ENCODE data around the gene ELAPOR1.
"Not testable (repeated sequence)": the region's sequence is repeated elsewhere in the genome, so short reads cannot be mapped to it uniquely, and the experiment has no call there.

ELAPOR1 gene

DNA sequence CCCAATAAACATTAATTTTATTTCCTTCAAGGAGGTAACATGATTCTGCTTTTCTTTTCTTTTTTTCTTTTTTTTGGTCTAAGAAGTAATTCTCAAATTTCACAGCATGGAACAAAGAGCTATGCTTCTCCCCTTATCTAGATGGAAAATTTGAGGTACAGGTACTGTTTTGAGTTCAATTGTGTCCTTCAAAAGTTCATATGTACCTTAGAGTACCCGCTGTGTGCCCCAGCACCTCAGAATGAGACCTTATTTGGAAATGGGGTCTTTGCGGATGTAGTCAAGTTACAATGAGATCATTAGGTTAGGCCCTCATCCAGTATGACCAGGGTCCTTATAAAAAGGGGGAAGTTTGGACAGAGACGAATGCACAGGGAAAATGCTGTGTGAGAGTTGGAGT is 22.0 kb downstream of the ELAPOR1 start:
- H3K4me3 ChIP-seq (ENCODE audit: low read depth, low read length), result no peak overlapping the region
- TF ChIP-seq, protein P1, sequence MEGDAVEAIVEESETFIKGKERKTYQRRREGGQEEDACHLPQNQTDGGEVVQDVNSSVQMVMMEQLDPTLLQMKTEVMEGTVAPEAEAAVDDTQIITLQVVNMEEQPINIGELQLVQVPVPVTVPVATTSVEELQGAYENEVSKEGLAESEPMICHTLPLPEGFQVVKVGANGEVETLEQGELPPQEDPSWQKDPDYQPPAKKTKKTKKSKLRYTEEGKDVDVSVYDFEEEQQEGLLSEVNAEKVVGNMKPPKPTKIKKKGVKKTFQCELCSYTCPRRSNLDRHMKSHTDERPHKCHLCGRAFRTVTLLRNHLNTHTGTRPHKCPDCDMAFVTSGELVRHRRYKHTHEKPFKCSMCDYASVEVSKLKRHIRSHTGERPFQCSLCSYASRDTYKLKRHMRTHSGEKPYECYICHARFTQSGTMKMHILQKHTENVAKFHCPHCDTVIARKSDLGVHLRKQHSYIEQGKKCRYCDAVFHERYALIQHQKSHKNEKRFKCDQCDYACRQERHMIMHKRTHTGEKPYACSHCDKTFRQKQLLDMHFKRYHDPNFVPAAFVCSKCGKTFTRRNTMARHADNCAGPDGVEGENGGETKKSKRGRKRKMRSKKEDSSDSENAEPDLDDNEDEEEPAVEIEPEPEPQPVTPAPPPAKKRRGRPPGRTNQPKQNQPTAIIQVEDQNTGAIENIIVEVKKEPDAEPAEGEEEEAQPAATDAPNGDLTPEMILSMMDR (IDR thresholded peaks at IDR 0.05; ENCODE audit: borderline replicate concordance, insufficient read depth, low read depth, low read length), result no peak

DNA sequence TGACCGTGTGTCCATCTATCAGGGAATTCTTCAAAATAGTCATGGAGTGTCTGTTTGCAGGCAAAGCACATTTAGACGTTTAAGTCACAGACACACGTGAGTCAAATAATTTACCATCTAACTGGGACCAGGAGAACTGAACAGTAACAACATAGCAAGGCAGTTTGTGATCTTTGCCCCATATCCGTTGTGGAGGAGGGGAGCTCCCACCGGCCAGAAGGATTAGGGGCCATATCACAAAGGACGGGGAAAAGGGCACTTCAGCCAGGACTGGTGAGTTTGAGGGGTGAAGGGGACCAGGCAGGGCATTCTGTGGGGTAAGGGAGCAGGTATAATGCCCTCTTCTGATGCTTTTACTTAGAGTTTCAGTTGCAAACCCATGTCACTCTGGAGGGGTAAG is 22.9 kb downstream of the ELAPOR1 start:
- H3K4me3 ChIP-seq (ENCODE audit: low read depth, low read length), result no peak overlapping the region
- TF ChIP-seq, protein P1 (IDR thresholded peaks at IDR 0.05; ENCODE audit: borderline replicate concordance, insufficient read depth, low read depth, low read length), result no peak

DNA sequence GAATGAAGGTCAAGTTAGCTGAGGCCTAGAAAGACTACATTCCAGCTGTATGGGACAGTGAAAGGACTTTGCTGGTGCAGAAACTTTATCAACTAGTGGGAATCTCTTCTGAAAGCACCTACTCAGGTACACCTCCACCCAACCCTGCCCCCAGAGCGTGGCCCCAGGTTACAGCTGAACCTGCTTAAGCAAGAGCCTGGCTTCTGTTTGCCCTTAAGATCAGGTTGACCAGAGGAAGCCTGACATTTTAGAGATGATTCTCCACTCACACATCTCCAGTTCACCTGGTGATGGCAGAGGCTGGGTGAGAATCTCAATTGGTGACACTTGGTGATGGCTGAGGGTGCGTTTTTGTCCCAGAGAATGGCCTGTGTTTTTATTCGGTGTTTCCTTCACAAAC is 24.0 kb downstream of the ELAPOR1 start:
- no peak overlapping the region for H3K4me3 ChIP-seq (ENCODE audit: low read depth, low read length)
- TF ChIP-seq, protein P1 (IDR thresholded peaks at IDR 0.05; ENCODE audit: borderline replicate concordance, insufficient read depth, low read depth, low read length), result no peak

DNA sequence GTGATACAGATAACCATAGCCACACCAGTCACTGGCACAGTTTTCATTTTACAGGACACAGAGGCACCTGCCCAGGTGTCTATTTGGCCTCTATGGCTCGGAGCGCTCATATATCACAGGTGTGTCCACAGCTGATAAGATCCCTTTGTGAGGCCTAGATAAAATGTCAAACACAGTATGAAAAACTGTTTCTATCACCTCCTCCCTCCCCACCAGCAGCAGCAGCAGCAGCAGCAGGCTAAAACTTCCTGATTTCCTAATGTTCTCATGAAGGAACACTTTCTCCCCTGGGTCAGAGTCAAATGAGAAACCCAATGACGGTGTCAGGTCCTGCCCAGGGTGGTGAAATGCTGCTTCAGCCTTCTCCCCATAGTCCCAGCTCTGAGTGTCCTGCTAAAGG is 24.4 kb downstream of the ELAPOR1 start:
- TF ChIP-seq, protein P1 (IDR thresholded peaks at IDR 0.05; ENCODE audit: borderline replicate concordance, insufficient read depth, low read depth, low read length), result no peak

DNA sequence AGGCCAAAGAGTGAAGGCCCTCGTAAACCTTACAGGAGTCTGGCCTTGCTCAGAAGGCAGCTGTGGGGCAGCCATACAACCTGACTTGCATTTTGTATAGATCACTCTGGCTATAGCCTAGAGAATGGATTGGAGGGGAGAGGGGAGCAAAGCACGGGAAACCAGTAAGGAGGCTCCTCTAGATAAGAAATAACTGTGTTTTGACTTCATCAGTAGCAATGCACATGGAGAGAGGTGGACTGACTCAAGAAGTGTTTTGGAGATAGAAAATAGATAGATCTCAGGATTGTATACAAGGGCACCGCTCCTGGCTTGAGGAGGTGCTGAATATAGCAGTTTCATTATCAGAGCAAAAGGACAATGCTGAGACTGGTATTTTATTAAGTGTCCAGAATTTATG is 26.5 kb downstream of the ELAPOR1 start:
- TF ChIP-seq, protein P1 (IDR thresholded peaks at IDR 0.05; ENCODE audit: borderline replicate concordance, insufficient read depth, low read depth, low read length), result no peak
- H3K4me3 ChIP-seq (ENCODE audit: low read depth, low read length), result no peak overlapping the region

More for the DNA sequence above, 24.4 kb downstream of the ELAPOR1 start:
- no peak overlapping the region for H3K4me3 ChIP-seq (ENCODE audit: low read depth, low read length)

DNA sequence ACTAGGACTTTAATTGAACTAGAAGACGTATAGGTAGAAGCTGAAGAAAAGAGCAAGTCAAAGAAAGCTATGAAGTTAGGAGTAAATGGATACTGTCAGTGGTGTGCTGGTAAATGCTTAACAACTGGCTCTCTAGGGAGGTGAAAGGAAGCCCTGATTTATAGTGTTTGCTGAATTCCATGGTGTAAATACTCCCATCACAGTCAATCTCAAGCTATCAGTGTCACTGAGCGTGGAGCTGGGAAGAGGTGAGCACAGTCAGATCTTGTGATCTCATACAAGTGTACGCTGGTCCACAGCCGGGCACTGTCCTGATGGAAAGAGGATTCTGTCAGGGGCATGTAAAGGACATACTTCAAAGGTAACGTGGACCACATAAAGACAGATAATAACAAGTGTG is 28.3 kb downstream of the ELAPOR1 start:
- TF ChIP-seq, protein P1 (IDR thresholded peaks at IDR 0.05; ENCODE audit: borderline replicate concordance, insufficient read depth, low read depth, low read length), result no peak
- no peak overlapping the region for H3K4me3 ChIP-seq (ENCODE audit: low read depth, low read length)

DNA sequence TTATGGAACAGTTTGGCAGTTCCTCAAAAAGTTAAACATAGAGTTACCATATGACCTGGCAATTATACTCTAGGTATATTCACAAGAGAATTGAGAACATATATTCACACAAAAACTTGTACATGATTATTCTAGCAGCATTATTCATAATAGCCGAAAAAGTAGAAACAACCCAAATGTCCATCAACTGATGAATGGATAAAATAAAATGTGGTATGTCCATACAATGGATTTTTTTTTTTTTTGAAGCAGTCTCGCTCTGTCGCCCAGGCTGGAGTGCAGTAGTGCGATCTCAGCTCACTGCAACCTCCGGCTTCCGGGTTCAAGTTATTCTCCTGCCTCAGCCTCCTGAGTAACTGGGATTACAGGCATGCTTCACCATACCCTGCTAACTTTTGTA is 28.8 kb downstream of the ELAPOR1 start:
- H3K4me3 ChIP-seq (ENCODE audit: low read depth, low read length), result not testable (repeated sequence)

DNA sequence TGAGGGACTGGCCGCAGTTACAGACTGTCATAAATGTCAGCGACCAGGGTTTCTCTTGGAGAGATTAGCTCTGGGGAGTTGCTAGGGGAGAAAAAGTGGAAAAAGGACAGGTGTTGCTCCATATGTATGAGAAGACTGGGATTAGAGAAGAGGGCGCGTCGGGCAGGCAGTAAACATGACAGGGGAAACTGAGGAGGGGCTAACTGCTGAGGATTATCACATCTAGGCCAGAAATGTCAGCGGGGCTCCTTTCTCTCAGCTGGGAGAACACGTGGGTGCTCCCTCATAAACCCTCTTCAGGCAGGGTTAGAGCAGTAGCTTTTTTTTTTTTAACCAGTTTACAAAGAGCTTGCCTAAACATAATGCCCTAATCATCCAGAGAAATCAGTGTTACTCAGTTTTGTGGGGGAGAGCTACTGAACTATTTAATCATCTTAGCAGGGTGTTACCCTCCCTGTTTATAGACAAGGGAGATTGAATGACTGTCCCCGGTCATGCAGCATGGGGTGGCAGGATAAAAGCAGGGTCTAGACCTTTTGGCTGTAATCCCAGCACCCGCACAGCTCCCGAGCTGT is 35.2 kb downstream of the ELAPOR1 start:
- TF ChIP-seq, protein P1 (IDR thresholded peaks at IDR 0.05; ENCODE audit: borderline replicate concordance, insufficient read depth, low read depth, low read length), result no peak
- no peak overlapping the region for H3K4me3 ChIP-seq (ENCODE audit: low read depth, low read length)

All from GM12875 (cell line).